ENCODE data around the gene MRE11.
"Not testable (repeated sequence)": the region's sequence is repeated elsewhere in the genome, so short reads cannot be mapped to it uniquely, and the experiment has no call there.

The MRE11 gene

GRCh38 chr11:94418123-94418765, 75.4 kb downstream of the MRE11 start:
- no peak for DNase-seq

GRCh38 chr11:94417386-94417987, 76.2 kb downstream of the MRE11 start:
- no peak for DNase-seq

GRCh38 chr11:94405062-94405833, 88.4 kb downstream of the MRE11 start:
- no peak for DNase-seq

- no peak for DNase-seq
These were observed 91.3 kb downstream of the MRE11 start for GRCh38 chr11:94402355-94402754.

- DNase-seq, result no peak
These were observed 91.8 kb downstream of the MRE11 start for GRCh38 chr11:94401773-94402265.

GRCh38 chr11:94400839-94401772, 92.5 kb downstream of the MRE11 start, which contains the start of gene GPR83:
Gene GPR83 (minus strand): TSS chr11:94401419. CDS start chr11:94401247, 172 bp downstream.
- DNase-seq, result peak; percentile 14

- DNase-seq, result no peak
These were observed 93.2 kb downstream of the MRE11 start for GRCh38 chr11:94400457-94400838.

GRCh38 chr11:94400050-94400449, 93.6 kb downstream of the MRE11 start:
- no peak for DNase-seq

- no peak for DNase-seq
These were observed 95.5 kb downstream of the MRE11 start for GRCh38 chr11:94398101-94398500.

GRCh38 chr11:94396282-94396681, 97.4 kb downstream of the MRE11 start:
- no peak for DNase-seq

- not testable (repeated sequence) for DNase-seq
These were observed 101.7 kb downstream of the MRE11 start for GRCh38 chr11:94391937-94392336.

- no peak for DNase-seq
These were observed 114.0 kb downstream of the MRE11 start for GRCh38 chr11:94379613-94380012.

GRCh38 chr11:94376841-94377240, 116.8 kb downstream of the MRE11 start:
- no peak for DNase-seq

- not testable (repeated sequence) for DNase-seq
These were observed 123.1 kb downstream of the MRE11 start for GRCh38 chr11:94370576-94370975.

All from DMS79 (cell line).